SJSA1 (cell line): ENCODE data around the gene AGBL4. TPM values are rescaled to one million over a fixed set of nuclear protein-coding genes. Genes with fewer than 3 reads are reported as not detected.

Experiments used
- DNase-seq, 2 experiments: peaks; one replicate each; pipeline ENCODE4 v3.0.0-alpha.2; 2015 to 2020; ENCODE audit warnings: low spot score in 2 of 2, low read depth in 1 of 2
- H3K27ac ChIP-seq: fragments of 250-450 bp; sonication (Bioruptor Pico); 2 replicates; pipeline ENCODE4 v1.5.1; 2020; ENCODE audit warnings: mild to moderate bottlenecking, moderate library complexity
- H3K27me3 ChIP-seq: fragments of 250-450 bp; sonication (Bioruptor Pico); replicated peaks from 2 replicates; pipeline ENCODE4 v1.5.1; 2020; ENCODE audit warnings: mild to moderate bottlenecking, moderate library complexity
- H3K36me3 ChIP-seq: fragments of 250-450 bp; sonication (Bioruptor Pico); 2 replicates; pipeline ENCODE4 v1.5.1; 2020; ENCODE audit warnings: mild to moderate bottlenecking
- H3K4me1 ChIP-seq: fragments of 250-450 bp; sonication (Bioruptor Pico); replicated peaks from 2 replicates; pipeline ENCODE4 v1.6.1; 2021; ENCODE audit warnings: mild to moderate bottlenecking
- H3K4me3 ChIP-seq: fragments of 250-450 bp; sonication (Bioruptor Pico); 2 replicates; pipeline ENCODE4 v1.5.1; 2020; ENCODE audit warnings: mild to moderate bottlenecking
- H3K9me3 ChIP-seq: fragments of 250-450 bp; sonication (Bioruptor Pico); replicated peaks from 2 replicates; pipeline ENCODE4 v1.5.1; 2020; ENCODE audit warnings: mild to moderate bottlenecking
- total RNA-seq: library from RNA; depleted of rRNA; stranded (reverse); fragments of >200 nt; shearing (Covaris generic); gene quantifications from 2 replicates; pipeline ENCODE4 v1.2.3, GENCODE V29; 2014

Gene AGBL4
- total RNA-seq, 1 experiment from 2014 or later = not detected

DNA sequence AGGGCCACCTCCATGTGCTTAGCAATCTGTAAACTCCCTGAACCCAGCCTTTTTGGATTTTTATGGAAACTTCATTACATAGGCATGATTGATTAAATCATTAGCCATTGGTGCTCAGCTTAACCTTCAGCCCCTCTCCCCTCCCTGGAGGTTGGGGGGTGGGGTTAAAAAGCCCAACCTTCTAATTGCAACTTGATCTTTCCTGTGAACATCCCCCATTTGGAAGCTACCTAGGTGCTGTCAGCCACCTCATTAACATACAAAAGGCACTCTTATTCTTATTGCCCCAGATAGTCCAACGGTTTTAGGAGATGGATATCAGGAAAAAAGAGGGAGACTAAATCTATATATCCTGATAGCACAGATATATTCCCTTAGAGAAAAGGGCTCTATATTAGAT is 823.0 kb downstream of the AGBL4 start:
- Histone ChIP-seq H3K36me3 (no peaks in the 10 kb centered on the region), H3K4me3 (no peak overlapping the region)

DNA sequence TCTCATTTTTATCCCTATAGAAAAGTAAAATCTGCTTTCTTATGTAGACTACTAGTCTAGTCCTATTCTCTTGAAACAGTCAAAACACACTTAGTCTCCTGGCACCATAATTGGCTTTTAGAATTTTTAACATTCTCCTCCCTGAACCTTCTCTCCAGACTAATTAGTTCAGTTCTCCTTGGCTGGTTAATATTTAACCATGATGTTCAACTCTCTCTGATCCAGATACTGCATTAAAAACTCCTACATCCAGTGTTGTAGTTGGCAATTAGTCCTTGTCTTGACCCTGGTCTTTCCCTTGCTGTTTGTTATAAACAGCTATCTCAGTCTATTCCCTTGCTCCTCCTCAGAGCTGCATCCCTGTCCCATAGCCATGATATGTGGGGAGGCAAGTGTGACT is 824.2 kb downstream of the AGBL4 start:
- no peak for DNase-seq
- Histone ChIP-seq H3K27me3 (no peaks in the 10 kb centered on the region), H3K9me3 (no peaks in the 10 kb centered on the region), H3K36me3 (no peaks in the 10 kb centered on the region), H3K4me3 (no peak overlapping the region), H3K4me1 (no peaks in the 10 kb centered on the region), H3K27ac (no peak overlapping the region)

More for the DNA sequence above, 823.0 kb downstream of the AGBL4 start:
- no peak for DNase-seq
- Histone ChIP-seq H3K9me3 (no peaks in the 10 kb centered on the region), H3K27me3 (no peaks in the 10 kb centered on the region), H3K4me1 (no peaks in the 10 kb centered on the region), H3K27ac (no peak overlapping the region)

DNA sequence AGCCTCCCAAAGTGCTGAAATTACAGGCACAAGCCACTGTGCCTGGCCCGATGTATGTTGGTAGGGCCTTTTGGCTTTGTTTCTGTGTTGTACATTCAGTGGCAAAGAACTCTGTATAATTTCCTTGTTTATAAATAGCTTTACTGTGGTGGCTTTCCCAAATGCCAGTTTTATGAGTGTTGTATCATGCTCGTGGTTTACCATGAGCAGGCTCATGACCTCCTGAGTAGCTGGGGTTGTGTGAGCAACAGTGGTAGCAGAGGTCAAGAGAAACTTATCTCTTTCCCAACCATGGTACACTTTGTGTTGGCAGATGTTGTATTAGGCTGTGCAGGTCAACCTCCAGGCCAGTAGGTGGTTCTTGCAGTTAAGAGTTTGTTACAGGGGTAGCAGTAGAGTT is 826.7 kb downstream of the AGBL4 start:
- Histone ChIP-seq H3K9me3 (no peaks in the 10 kb centered on the region), H3K27ac (no peak overlapping the region), H3K36me3 (no peaks in the 10 kb centered on the region), H3K4me3 (no peak overlapping the region), H3K4me1 (no peaks in the 10 kb centered on the region), H3K27me3 (no peaks in the 10 kb centered on the region)
- DNase-seq = no peak

DNA sequence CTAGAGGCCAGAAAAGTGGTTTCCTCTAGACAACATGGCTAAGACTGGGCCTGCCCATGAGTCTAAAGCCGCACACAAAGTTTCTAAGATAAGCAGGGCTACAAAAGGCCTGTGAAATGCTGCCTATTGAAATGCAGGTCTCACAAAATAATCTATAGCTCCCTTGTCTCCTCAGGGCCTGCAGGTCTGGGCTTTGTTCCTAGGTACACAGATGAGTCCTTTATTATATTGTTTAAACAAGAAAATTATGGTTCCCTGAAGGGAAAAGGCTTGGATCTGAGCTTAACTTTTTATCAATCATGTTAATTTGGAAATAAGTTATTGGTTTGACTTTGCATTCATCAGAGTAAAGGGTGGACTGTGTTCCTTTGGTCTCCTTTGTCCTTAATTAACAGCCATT is 833.6 kb downstream of the AGBL4 start:
- no peak overlapping the region for H3K27ac ChIP-seq
- no peak for DNase-seq
- H3K27me3 ChIP-seq = no peaks in the 10 kb centered on the region
- H3K36me3 ChIP-seq = no peaks in the 10 kb centered on the region
- peaks cover 11% of the 10 kb centered on the region for H3K9me3 ChIP-seq
- no peak overlapping the region for H3K4me3 ChIP-seq
- H3K4me1 ChIP-seq = no peaks in the 10 kb centered on the region

DNA sequence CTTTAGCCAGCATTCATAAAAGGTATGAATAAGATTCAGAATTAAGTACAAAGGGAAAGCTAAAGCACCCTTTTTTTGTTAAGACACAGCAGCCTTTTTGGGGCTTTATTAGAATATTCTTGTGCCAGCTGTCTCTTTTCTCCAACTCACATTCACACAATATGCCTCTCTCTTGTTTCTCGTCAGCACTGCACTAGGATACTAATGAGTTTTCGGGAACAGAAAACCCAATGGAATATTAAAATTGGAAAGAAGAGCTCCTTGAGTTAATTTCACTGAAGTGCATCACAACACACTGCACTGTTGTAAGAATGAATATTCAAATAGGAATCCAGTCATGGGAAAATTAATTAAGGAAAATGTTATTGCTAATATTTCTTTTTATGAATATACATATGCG is 836.7 kb downstream of the AGBL4 start:
- Histone ChIP-seq H3K9me3 (peaks cover 12% of the 10 kb centered on the region), H3K27ac (no peak overlapping the region), H3K36me3 (no peaks in the 10 kb centered on the region), H3K27me3 (no peaks in the 10 kb centered on the region), H3K4me1 (no peaks in the 10 kb centered on the region), H3K4me3 (no peak overlapping the region)
- DNase-seq = no peak

DNA sequence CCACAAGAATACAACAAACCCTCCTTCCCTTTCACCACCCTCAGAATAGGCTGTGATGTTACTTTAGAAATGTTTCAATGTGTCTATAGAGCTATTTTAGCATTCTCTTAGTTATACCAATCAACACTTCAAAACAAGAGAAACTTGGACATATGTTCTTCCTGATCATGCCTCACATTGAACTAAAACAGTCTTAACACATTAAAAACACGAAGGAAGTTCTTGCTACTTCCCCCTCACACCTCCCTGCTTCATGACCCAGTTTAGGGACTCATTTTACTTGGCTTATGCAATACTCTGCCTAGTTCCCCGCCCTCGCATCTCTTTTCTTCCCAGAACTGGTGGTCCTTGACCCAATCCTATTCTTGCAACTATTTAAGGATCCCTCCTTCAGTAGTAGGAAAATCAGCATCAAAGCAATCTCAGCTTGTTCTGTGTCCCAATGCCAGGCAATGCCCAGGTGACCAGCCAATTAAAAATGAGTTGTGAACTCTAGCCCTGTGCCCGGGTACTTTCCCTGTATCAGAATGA is 838.2 kb downstream of the AGBL4 start:
- Histone ChIP-seq H3K27ac (no peak overlapping the region), H3K4me3 (no peak overlapping the region), H3K27me3 (no peaks in the 10 kb centered on the region), H3K9me3 (0 out of 2 replicates have a peak, but pooled peaks cover 3% of the 10 kb centered on the region), H3K4me1 (no peaks in the 10 kb centered on the region), H3K36me3 (no peaks in the 10 kb centered on the region)
- DNase-seq = no peak

DNA sequence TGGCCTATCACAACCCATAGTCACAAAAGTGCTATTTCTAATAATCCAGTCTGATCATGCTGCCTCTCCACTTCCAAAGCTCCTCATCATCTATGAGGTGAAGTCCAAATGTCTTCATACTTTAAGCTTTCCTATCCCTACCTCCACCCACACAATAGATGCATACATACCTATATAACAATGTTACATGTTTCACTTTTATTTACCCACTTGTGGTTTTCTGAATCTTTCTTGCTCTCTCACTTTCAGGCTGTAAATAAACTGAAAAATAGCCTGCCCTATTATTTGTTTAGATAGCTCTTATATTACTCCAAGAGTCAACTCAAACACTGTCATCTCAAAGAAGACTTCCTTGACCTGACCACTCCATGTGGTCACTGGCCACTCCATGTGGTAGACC is 840.3 kb downstream of the AGBL4 start:
- H3K4me1 ChIP-seq = no peaks in the 10 kb centered on the region
- H3K4me3 ChIP-seq = no peak overlapping the region
- H3K9me3 ChIP-seq = peaks cover 3% of the 10 kb centered on the region; the same call in 1 of the 2 replicates
- H3K27ac ChIP-seq = no peak overlapping the region
- H3K36me3 ChIP-seq = no peaks in the 10 kb centered on the region
- DNase-seq = no peak
- H3K27me3 ChIP-seq = no peaks in the 10 kb centered on the region

DNA sequence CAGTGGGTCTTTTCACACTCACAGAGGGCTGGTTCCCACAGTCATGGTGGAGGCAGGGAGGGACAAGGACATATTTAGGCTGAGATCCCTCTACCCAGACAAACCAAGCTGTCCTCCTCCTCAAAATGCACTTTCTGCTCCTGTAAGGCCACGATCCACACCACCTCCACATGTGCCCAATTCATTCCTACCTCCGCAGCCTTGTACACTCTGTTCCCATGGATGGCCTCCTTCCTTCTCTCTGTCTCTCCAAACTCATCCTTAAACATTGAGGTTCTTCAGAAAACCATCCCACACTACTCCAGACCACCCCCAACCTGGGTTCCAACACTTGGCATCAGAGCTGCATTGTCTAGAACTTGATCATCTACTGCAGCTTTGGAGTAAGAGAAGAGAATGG is 842.7 kb downstream of the AGBL4 start:
- Histone ChIP-seq H3K27ac (no peak overlapping the region), H3K27me3 (no peaks in the 10 kb centered on the region), H3K36me3 (no peaks in the 10 kb centered on the region), H3K4me1 (no peaks in the 10 kb centered on the region), H3K9me3 (peaks cover 3% of the 10 kb centered on the region), H3K4me3 (no peak overlapping the region)
- no peak for DNase-seq

DNA sequence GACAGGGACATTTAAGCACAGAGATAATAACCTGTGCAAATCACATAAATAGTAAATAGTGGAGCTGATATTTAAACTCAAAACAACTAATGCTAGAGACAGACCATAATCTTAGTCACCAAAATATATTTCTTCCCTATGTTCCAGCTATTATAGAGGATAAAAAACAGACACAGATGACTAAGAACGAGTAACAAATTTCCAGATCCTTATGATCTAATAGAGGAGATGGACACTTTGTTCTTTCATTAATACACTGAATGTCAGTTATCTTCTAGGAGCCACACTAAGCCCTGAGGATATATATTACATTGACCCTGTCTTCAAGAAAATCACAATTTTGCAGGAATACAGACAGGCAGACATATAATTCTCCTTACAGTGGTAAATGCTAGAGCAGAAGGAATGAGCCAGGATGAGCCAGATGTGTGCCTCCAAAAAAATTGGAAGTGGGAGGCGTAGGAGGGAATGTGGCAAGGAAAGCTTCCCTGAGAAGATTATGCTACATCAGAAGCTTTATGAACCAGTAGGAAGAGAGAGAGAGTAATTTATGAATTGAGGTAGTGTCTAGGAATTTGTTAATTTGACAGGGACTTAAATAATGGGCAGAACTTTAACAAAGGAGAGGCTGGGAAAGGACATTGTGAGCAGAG is 851.7 kb downstream of the AGBL4 start:
- peaks cover 3% of the 10 kb centered on the region; the same call in 1 of the 2 replicates for H3K9me3 ChIP-seq
- no peaks in the 10 kb centered on the region for H3K4me1 ChIP-seq
- no peak for DNase-seq
- H3K27ac ChIP-seq = no peak overlapping the region
- H3K27me3 ChIP-seq = no peaks in the 10 kb centered on the region
- H3K36me3 ChIP-seq = no peaks in the 10 kb centered on the region
- H3K4me3 ChIP-seq = no peak overlapping the region

DNA sequence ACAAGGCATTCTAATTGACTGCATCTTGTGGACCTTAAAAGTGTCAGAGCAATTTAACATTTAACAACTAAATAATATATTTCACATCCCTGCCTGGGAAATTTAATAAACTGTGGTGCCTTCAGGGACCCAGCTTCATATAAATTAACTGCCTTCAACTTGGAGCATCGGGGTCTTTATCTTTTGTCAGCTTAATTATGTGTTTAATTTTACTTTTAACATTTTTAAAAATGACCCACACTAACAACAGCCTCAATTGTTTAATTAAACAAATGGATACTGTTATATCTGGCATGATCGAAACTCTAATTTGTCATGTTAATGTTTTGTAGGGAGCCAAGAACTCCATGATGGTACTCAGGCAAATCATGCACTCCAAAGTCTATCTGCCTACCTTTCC is 857.7 kb downstream of the AGBL4 start:
- no peaks in the 10 kb centered on the region for H3K36me3 ChIP-seq
- no peaks in the 10 kb centered on the region for H3K4me1 ChIP-seq
- no peak overlapping the region for H3K4me3 ChIP-seq
- H3K27ac ChIP-seq = no peak overlapping the region
- H3K9me3 ChIP-seq = peaks cover 7% of the 10 kb centered on the region; the same call in 1 of the 2 replicates
- no peak for DNase-seq
- no peaks in the 10 kb centered on the region for H3K27me3 ChIP-seq

DNA sequence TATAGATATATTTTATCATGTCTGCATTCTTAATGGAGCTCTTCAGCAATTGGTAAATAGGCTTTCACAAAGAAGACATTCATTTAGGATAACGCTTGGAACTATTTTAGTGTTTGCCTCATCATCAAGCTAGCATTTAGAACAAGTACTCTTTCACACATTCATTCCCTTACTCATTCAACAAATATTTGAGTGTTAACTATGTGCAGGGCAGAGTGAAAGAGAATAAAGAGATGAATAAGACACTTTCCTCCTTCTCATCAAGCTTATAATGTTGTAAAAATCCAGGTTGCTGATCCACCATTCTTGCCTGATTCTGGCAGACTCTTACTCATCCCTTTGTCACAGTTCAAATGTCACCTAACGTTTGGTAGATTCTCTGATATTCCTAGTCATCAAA is 860.7 kb downstream of the AGBL4 start:
- Histone ChIP-seq H3K36me3 (no peaks in the 10 kb centered on the region), H3K4me1 (no peaks in the 10 kb centered on the region), H3K27me3 (no peaks in the 10 kb centered on the region), H3K4me3 (no peak overlapping the region), H3K27ac (no peak overlapping the region), H3K9me3 (0 out of 2 replicates have a peak, but pooled peaks cover 4% of the 10 kb centered on the region)
- no peak for DNase-seq

DNA sequence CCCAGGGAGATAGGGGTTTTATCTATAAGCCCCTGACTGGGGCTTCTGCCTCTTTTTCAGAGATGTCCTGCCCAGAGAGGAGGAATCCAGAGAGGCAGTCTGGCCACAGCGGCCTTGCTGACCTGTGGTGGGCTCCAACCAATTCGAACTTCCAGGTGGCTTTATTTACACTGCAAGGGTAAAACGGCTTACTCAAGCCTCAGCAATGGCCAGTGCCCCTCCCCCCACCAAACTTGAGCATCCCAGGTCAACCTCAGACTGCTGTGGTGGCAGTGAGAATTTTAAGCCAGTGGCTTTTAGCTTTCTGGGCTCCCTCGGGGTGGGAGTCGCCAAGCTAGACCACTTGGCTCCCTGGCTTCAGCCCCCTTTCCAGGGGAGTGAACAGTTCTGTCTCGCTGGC is 863.1 kb downstream of the AGBL4 start:
- Histone ChIP-seq H3K4me1 (no peaks in the 10 kb centered on the region), H3K27me3 (no peaks in the 10 kb centered on the region), H3K36me3 (no peaks in the 10 kb centered on the region), H3K27ac (no peak overlapping the region), H3K9me3 (peaks cover 4% of the 10 kb centered on the region; the same call in 1 of the 2 replicates), H3K4me3 (no peak overlapping the region)
- DNase-seq = no peak

DNA sequence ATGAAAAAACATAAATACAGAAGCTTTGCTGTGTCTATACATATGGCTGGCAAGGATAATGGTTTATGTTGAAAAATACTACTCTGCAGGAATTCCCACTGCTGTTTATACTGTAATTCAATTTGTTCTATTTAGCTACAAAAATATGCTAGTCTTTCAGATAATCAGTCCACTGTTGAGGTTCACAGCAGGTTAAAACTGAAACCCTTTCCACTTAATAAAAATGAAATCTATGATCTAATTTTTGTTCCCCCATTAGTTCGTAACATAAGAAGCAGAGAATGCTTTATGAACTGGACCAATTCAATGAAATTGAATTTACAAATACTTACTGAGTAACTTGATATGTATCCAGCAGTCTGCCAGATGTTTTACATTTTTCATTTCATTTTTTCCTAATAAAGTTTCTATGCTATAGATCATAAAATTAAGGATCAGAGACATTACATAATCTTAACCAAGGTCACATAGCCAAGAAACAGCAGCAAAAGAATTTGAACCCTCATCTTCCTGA is 887.0 kb downstream of the AGBL4 start:
- H3K27me3 ChIP-seq = no peaks in the 10 kb centered on the region
- H3K27ac ChIP-seq = no peak overlapping the region
- H3K9me3 ChIP-seq = 0 out of 2 replicates have a peak, but pooled peaks cover 7% of the 10 kb centered on the region
- no peak for DNase-seq
- H3K4me1 ChIP-seq = no peaks in the 10 kb centered on the region
- H3K4me3 ChIP-seq = no peak overlapping the region
- H3K36me3 ChIP-seq = no peaks in the 10 kb centered on the region

DNA sequence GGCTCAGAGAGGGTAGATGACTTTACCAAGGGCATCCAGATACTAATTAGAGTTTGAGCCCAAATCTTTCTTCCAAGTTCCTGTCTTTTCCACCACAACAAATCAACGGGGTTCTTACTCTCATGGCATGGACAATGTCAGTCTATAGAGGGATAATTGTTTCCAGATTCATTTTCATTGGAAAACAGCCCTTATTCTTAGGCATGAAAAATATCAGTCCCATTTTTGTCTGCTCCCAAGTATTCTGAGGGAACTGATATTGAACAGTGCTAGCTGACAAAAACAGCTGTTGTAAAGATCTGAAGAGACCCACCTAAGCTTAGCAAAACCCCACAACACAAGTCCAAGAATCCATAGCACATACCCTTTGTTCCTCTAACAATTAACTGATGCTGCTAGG is 898.0 kb downstream of the AGBL4 start:
- Histone ChIP-seq H3K27me3 (no peaks in the 10 kb centered on the region), H3K27ac (no peak overlapping the region), H3K4me1 (no peaks in the 10 kb centered on the region), H3K36me3 (no peaks in the 10 kb centered on the region), H3K9me3 (peaks cover 11% of the 10 kb centered on the region; the same call in 1 of the 2 replicates), H3K4me3 (no peak overlapping the region)
- no peak for DNase-seq
